Testis (tissue), 2 donors: ENCODE results near the gene CBFB.

ENCODE experiments used
- POLR2A ChIP-seq: fragments of 450-650 bp; IDR thresholded peaks from one replicate; pipeline ENCODE4 v1.6.1; 2017; ENCODE audit warnings: antibody characterized with exemption, mild to moderate bottlenecking, moderate library complexity
- TF ChIP-seq, protein P1 (sequence below), 3 experiments: fragments of 450-650 bp in 2 of 3; fragments of 200-600 bp in 1 of 3; sonication (generic) in 1 of 3; IDR thresholded peaks; one replicate each; pipeline ENCODE4 v1.5.1; 2016 to 2019; ENCODE audit warnings: antibody characterized with exemption in 3 of 3, mild to moderate bottlenecking in 2 of 3, moderate library complexity in 1 of 3

DNA sequence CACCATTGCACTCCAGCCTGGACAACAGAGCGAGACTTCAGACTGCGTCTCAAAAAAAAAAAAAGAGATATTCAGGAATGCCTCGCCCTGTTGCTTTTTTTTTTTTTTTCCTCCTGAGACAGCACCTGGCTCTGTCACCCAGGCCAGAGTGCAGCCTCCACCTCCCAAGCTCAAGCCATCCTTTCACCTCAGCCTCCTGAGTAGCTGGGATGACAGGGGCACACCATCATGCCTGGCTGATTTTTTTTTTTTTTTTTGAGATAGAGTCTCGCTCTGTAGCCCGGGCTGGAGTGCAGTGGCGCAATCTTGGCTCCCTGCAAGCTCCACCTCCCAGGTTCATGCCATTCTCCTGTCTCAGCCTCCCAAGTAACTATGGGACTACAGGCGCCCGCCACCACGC lies 88.8 kb downstream of the CBFB start:
- TF ChIP-seq POLR2A = no peak
- TF ChIP-seq, protein P1, sequence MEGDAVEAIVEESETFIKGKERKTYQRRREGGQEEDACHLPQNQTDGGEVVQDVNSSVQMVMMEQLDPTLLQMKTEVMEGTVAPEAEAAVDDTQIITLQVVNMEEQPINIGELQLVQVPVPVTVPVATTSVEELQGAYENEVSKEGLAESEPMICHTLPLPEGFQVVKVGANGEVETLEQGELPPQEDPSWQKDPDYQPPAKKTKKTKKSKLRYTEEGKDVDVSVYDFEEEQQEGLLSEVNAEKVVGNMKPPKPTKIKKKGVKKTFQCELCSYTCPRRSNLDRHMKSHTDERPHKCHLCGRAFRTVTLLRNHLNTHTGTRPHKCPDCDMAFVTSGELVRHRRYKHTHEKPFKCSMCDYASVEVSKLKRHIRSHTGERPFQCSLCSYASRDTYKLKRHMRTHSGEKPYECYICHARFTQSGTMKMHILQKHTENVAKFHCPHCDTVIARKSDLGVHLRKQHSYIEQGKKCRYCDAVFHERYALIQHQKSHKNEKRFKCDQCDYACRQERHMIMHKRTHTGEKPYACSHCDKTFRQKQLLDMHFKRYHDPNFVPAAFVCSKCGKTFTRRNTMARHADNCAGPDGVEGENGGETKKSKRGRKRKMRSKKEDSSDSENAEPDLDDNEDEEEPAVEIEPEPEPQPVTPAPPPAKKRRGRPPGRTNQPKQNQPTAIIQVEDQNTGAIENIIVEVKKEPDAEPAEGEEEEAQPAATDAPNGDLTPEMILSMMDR (IDR thresholded peaks at IDR 0.05) = no peak
